Esophagus muscularis mucosa (tissue), 4 donors: ENCODE data around the gene CTIF. TPM values are rescaled to one million over a fixed set of nuclear protein-coding genes. Genes with fewer than 3 reads are reported as not detected.

Experiments
- DNase-seq: peaks from one replicate; pipeline ENCODE4 v3.0.0-alpha.2; 2017; ENCODE audit errors: extremely low spot score
- H3K27ac ChIP-seq, 4 donors: fragments of 200-600 bp; sonication (generic); replicated peaks in 1 of 4; 1 replicate in 3 of 4; 2 replicates in 1 of 4; pipeline ENCODE4 v1.5.1; 2016 to 2019; ENCODE audit warnings: mild to moderate bottlenecking in 1 of 4
- H3K27me3 ChIP-seq, 4 donors: fragments of 200-600 bp; sonication (generic); one replicate each; pipeline versions ENCODE4 v1.5.1 to v1.6.0; 2016 to 2019
- H3K36me3 ChIP-seq, 4 donors: fragments of 200-600 bp; sonication (generic); one replicate each; pipeline ENCODE4 v1.5.1; 2016 to 2019
- H3K4me1 ChIP-seq, 4 donors: fragments of 200-600 bp; sonication (generic); one replicate each; pipeline ENCODE4 v1.5.1; 2016 to 2019
- H3K4me3 ChIP-seq, 4 donors: fragments of 200-600 bp; sonication (generic); 1 replicate in 2 of 4; 2 replicates in 2 of 4; pipeline ENCODE4 v1.5.1; 2016 to 2019; ENCODE audit warnings: mild to moderate bottlenecking in 4 of 4, moderate library complexity in 1 of 4
- H3K9me3 ChIP-seq, 4 donors: fragments of 200-600 bp; sonication (generic); 1 replicate in 3 of 4; 2 replicates in 1 of 4; pipeline ENCODE4 v1.5.1; 2016 to 2019
- EP300 ChIP-seq: sonication (generic); formaldehyde crosslinking; IDR thresholded peaks from one replicate; pipeline ENCODE4 v1.6.1; 2017; ENCODE audit warnings: antibody characterized with exemption
- POLR2A ChIP-seq: fragments of 450-650 bp; IDR thresholded peaks from one replicate; pipeline ENCODE4 v1.6.1; 2017; ENCODE audit warnings: antibody characterized with exemption, moderate library complexity, mild to moderate bottlenecking, low read depth
- POLR2AphosphoS5 ChIP-seq, 2 donors: sonication (generic); formaldehyde crosslinking; IDR thresholded peaks; one replicate each; pipeline ENCODE4 v1.6.1; 2017; ENCODE audit warnings: antibody characterized with exemption in 2 of 2
- WGBS: methylation state at CpG from one replicate; pipeline ENCODE4 v1.1.5; 2018; 5-methylcytosine and 5-hydroxymethylcytosine counted together
- intact Hi-C: fragments of 100-400 bp; cut with DNase I; formaldehyde crosslinking; loops from one replicate; pipeline ENCODE4 v1.15.1; 2023
- total RNA-seq, 4 donors: library from RNA; depleted of rRNA; stranded (reverse); fragments of >200 nt; gene quantifications; one replicate each; pipeline versions ENCODE4 v1.1.0 to v1.2.1, GENCODE V29; 2016
- TF ChIP-seq, protein P1 (sequence below), 3 experiments: fragments of 200-600 bp in 2 of 3; fragments of 450-650 bp in 1 of 3; sonication (generic) in 2 of 3; IDR thresholded peaks; one replicate each; pipeline ENCODE4 v1.5.1; 2017 to 2019; ENCODE audit warnings: antibody characterized with exemption in 3 of 3, mild to moderate bottlenecking in 2 of 3, moderate library complexity in 1 of 3

CTIF gene
- total RNA-seq, 4 donors from 2014 or later, result 63.1 to 137 (median 87.7) TPM

DNA sequence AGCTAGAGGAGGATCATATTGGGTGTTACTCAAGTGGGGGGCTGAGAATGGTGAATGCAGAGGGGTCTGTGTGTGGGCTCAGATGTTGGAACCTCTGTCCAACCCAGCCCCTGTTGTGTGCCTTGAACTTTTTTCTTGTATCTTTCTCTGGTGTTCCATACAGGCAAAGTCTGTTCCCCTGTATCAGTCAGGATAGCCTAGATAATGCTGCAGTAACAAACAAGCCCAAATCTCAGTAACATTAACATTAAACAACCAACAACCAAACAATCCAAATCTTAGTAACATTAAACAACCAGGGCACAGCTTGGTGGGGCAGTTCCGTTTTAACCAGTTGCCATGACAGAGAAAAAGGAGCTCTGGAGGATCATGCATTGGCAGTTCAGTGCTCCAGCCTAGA lies 103.7 kb downstream of the CTIF start:
- no peaks in the 10 kb centered on the region for H3K27me3 ChIP-seq
- no peak overlapping the region for H3K4me3 ChIP-seq
- TF ChIP-seq, protein P1, sequence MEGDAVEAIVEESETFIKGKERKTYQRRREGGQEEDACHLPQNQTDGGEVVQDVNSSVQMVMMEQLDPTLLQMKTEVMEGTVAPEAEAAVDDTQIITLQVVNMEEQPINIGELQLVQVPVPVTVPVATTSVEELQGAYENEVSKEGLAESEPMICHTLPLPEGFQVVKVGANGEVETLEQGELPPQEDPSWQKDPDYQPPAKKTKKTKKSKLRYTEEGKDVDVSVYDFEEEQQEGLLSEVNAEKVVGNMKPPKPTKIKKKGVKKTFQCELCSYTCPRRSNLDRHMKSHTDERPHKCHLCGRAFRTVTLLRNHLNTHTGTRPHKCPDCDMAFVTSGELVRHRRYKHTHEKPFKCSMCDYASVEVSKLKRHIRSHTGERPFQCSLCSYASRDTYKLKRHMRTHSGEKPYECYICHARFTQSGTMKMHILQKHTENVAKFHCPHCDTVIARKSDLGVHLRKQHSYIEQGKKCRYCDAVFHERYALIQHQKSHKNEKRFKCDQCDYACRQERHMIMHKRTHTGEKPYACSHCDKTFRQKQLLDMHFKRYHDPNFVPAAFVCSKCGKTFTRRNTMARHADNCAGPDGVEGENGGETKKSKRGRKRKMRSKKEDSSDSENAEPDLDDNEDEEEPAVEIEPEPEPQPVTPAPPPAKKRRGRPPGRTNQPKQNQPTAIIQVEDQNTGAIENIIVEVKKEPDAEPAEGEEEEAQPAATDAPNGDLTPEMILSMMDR (IDR thresholded peaks at IDR 0.05), result no peak
- no peak for TF ChIP-seq POLR2AphosphoS5 (IDR thresholded peaks at IDR 0.05)
- TF ChIP-seq POLR2A, result no peak
- no peak for TF ChIP-seq EP300
- H3K9me3 ChIP-seq, result no peaks in the 10 kb centered on the region
- intact Hi-C loops, result no loop called here
- 100% methylated on average over 1 of the region's 1 CpG for WGBS
- H3K27ac ChIP-seq, result no peak overlapping the region
- DNase-seq, result no peak
- peaks cover 5 to 34% (median 25%) of the 10 kb centered on the region in 4 donors for H3K4me1 ChIP-seq
- peaks cover 0 to 19% (median 5%) of the 10 kb centered on the region in 4 donors for H3K36me3 ChIP-seq

DNA sequence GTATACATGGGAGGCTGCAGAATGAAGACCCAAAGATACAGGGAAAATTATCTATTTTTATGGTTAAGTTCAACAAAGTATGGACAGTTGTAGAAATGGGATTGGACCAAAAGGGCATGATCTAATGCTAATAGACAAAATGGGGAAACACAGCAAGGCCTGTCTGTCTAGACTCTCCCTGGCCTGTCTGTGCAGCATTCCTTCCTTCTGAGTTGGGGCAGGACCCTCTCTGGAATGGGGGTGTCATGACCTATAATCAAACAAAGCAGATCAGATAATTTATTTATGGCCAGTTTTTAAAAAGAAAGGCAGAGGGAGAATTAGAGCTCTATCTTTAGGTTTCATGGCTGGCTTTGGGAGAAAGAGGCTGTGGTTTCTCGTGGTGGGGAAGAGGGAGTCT lies 104.4 kb downstream of the CTIF start:
- H3K4me1 ChIP-seq, result peaks cover 5 to 34% (median 25%) of the 10 kb centered on the region in 4 donors
- no peak for DNase-seq
- no peaks in the 10 kb centered on the region for H3K27me3 ChIP-seq
- no peaks in the 10 kb centered on the region for H3K9me3 ChIP-seq
- WGBS, result 100% methylated on average over 1 of the region's 1 CpG
- no peak overlapping the region for H3K27ac ChIP-seq
- TF ChIP-seq POLR2AphosphoS5 (IDR thresholded peaks at IDR 0.05) (no peak), POLR2A (no peak), EP300 (no peak)
- TF ChIP-seq, protein P1 (IDR thresholded peaks at IDR 0.05), result no peak
- peaks cover 0 to 11% (median 3%) of the 10 kb centered on the region in 4 donors for H3K36me3 ChIP-seq
- intact Hi-C loops, result no loop called here
- H3K4me3 ChIP-seq, result no peak overlapping the region

DNA sequence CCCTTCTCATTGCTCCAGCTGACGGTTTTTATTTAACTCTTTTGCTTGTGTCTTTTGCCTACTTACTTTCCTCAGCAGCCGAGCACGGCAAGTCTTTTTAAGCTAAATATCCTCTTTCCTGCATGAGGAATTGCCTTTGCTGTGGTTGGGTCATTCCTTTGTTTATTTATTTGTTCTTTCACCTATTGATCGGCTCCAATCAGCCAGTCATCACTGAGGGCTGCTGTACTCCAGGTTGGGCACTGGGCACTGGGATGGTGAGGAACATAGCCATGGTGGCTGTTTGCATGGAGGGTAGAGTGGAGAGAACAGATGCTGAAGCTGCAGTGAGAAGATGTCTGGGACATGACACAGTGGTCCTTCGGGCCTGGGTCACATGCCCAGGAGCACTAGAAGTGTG lies 105.2 kb downstream of the CTIF start:
- H3K27ac ChIP-seq, result no peak overlapping the region
- DNase-seq, result no peak
- H3K27me3 ChIP-seq, result no peaks in the 10 kb centered on the region
- TF ChIP-seq POLR2A, result no peak
- TF ChIP-seq, protein P1 (IDR thresholded peaks at IDR 0.05), result no peak
- no peak for TF ChIP-seq POLR2AphosphoS5 (IDR thresholded peaks at IDR 0.05)
- TF ChIP-seq EP300, result no peak
- H3K36me3 ChIP-seq, result peaks cover 0 to 3% (median 0%) of the 10 kb centered on the region in 4 donors
- WGBS, result 93% methylated on average over 5 of the region's 5 CpGs
- intact Hi-C loops, result no loop called here
- no peaks in the 10 kb centered on the region for H3K9me3 ChIP-seq
- no peak overlapping the region for H3K4me3 ChIP-seq
- peaks cover 4 to 31% (median 24%) of the 10 kb centered on the region in 4 donors for H3K4me1 ChIP-seq

DNA sequence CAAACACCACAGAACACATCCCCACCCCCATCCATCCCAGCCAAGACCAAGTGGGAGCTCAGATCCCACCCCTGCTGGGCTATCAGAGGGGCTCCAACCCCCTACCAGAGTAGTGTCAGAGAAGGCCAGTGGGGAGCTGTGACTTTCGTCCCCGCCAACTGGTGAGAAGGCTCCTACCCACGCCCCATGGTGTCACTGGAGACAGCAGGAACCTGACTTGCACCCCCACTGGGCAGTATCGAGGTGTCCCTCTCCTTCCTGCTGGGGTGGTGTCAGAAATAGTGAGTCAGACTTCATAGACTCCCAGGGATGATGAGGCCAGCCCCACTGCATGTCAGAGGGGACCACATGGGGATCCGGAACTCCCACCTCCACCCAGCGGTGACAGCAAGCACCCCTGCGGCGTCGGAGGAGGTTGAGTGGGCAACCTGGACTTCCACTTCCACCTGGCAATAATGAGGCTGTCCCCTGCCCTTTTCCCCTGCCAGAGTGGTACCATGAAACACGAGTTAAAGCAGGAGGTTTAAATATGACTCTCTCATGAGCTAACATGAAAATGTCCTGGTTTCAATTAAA lies 106.7 kb downstream of the CTIF start:
- H3K27me3 ChIP-seq, result no peaks in the 10 kb centered on the region
- H3K4me1 ChIP-seq, result peaks cover 0 to 18% (median 14%) of the 10 kb centered on the region in 4 donors
- WGBS, result 84% methylated on average over 9 of the region's 10 CpGs
- DNase-seq, result no peak
- intact Hi-C loops, result no loop called here
- H3K27ac ChIP-seq, result no peak overlapping the region
- no peaks in the 10 kb centered on the region for H3K9me3 ChIP-seq
- no peak for TF ChIP-seq POLR2A
- no peak for TF ChIP-seq EP300
- no peak for TF ChIP-seq POLR2AphosphoS5 (IDR thresholded peaks at IDR 0.05)
- TF ChIP-seq, protein P1 (IDR thresholded peaks at IDR 0.05), result no peak
- no peak overlapping the region for H3K4me3 ChIP-seq
- no peaks in the 10 kb centered on the region for H3K36me3 ChIP-seq

DNA sequence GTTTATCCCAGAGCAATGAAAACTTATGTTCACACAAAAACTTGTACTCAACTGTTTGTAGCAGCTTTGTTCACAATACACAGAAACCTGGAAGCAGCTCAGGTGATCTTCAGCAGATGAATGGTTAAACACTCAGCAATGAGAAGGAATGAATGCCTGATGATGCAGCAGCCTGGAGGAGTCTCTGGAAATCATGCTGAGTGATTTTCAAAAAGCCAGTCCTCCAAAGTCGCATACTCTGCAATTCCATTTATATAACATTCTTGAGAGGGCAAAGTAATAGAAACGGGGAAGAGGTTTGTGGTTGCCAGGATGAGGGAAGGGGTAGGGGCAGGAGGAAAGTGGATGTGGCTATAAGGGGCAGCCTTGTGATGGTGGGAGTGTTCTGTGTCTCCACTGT lies 108.1 kb downstream of the CTIF start:
- H3K27ac ChIP-seq, result no peak overlapping the region
- 50% methylated on average over 2 of the region's 2 CpGs for WGBS
- H3K9me3 ChIP-seq, result no peaks in the 10 kb centered on the region
- no peak for DNase-seq
- no peaks in the 10 kb centered on the region for H3K36me3 ChIP-seq
- H3K27me3 ChIP-seq, result no peaks in the 10 kb centered on the region
- intact Hi-C loops, result no loop called here
- TF ChIP-seq POLR2AphosphoS5 (IDR thresholded peaks at IDR 0.05) (no peak), EP300 (no peak)
- TF ChIP-seq, protein P1 (IDR thresholded peaks at IDR 0.05), result no peak
- H3K4me3 ChIP-seq, result no peak overlapping the region
- H3K4me1 ChIP-seq, result peaks cover 0 to 10% (median 6%) of the 10 kb centered on the region in 4 donors
